ENCODE results near the gene MDH1.

- no peak for TF ChIP-seq SUZ12 (IDR thresholded peaks at IDR 0.05; ENCODE audit: extremely low read depth, insufficient read depth, insufficient read length)
- TF ChIP-seq ZNF274 (IDR thresholded peaks at IDR 0.05; ENCODE audit: low read depth, low read length), result no peak
- TF ChIP-seq YY1 (IDR thresholded peaks at IDR 0.05; ENCODE audit: insufficient read depth, insufficient read length), result no peak
Observed at GRCh38 chr2:63555931-63556330, 32.8 kb upstream of the MDH1 start.
